ENCODE results near the gene TYSND1.
"Not testable (repeated sequence)": the region's sequence is repeated elsewhere in the genome, so short reads cannot be mapped to it uniquely, and the experiment has no call there.

The TYSND1 gene

GRCh38 chr10:70146489-70147258 is at the start of gene TYSND1:
TSS of gene TYSND1 (minus strand) at chr10:70146700. CDS start at chr10:70146586, 114 bp downstream.
- DNase-seq, result peak; percentile 98

GRCh38 chr10:70193391-70193844 is 46.9 kb upstream of the TYSND1 start:
- no peak for DNase-seq

- no peak for DNase-seq
Observed at GRCh38 chr10:70192326-70192968, 45.9 kb upstream of the TYSND1 start.

GRCh38 chr10:70191972-70192305 is 45.4 kb upstream of the TYSND1 start:
- peak; percentile 50 for DNase-seq

- peak; percentile 30 for DNase-seq
Observed at GRCh38 chr10:70191161-70191971, 44.9 kb upstream of the TYSND1 start.

GRCh38 chr10:70190581-70190980 is 44.1 kb upstream of the TYSND1 start:
- DNase-seq, result no peak

GRCh38 chr10:70190102-70190501 is 43.6 kb upstream of the TYSND1 start:
- no peak for DNase-seq

GRCh38 chr10:70188768-70189167 is 42.3 kb upstream of the TYSND1 start:
- DNase-seq, result no peak

- no peak for DNase-seq
Observed at GRCh38 chr10:70186571-70186970, 40.1 kb upstream of the TYSND1 start.

- DNase-seq, result no peak
Observed at GRCh38 chr10:70186090-70186489, 39.6 kb upstream of the TYSND1 start.

- DNase-seq, result no peak
Observed at GRCh38 chr10:70183304-70183703, 36.8 kb upstream of the TYSND1 start.

GRCh38 chr10:70179209-70179608 is 32.7 kb upstream of the TYSND1 start:
- not testable (repeated sequence) for DNase-seq

- DNase-seq, result no peak
Observed at GRCh38 chr10:70178139-70178725, 31.7 kb upstream of the TYSND1 start.

GRCh38 chr10:70176441-70176840 is 29.9 kb upstream of the TYSND1 start:
- no peak for DNase-seq

- no peak for DNase-seq
Observed at GRCh38 chr10:70175516-70175915, 29.0 kb upstream of the TYSND1 start.

GRCh38 chr10:70174058-70174741 is 27.7 kb upstream of the TYSND1 start:
- no peak for DNase-seq

- no peak for DNase-seq
Observed at GRCh38 chr10:70169649-70170364, 23.3 kb upstream of the TYSND1 start.

GRCh38 chr10:70169011-70169410 is 22.5 kb upstream of the TYSND1 start:
- DNase-seq, result no peak

GRCh38 chr10:70167246-70167645 is 20.7 kb upstream of the TYSND1 start:
- DNase-seq, result no peak

- no peak for DNase-seq
Observed at GRCh38 chr10:70166394-70166793, 19.9 kb upstream of the TYSND1 start.

- no peak for DNase-seq
Observed at GRCh38 chr10:70164163-70164562, 17.7 kb upstream of the TYSND1 start.

GRCh38 chr10:70163448-70163847 is 16.9 kb upstream of the TYSND1 start:
- no peak for DNase-seq
